Measurements from ENCODE around the gene MOB2. TPM values are rescaled to one million over a fixed set of nuclear protein-coding genes. Genes with fewer than 3 reads are reported as not detected.

MOB2 gene
- total RNA-seq, 4 donors from 2014 or later, result 59.6 to 103 (median 87.8) TPM

DNA sequence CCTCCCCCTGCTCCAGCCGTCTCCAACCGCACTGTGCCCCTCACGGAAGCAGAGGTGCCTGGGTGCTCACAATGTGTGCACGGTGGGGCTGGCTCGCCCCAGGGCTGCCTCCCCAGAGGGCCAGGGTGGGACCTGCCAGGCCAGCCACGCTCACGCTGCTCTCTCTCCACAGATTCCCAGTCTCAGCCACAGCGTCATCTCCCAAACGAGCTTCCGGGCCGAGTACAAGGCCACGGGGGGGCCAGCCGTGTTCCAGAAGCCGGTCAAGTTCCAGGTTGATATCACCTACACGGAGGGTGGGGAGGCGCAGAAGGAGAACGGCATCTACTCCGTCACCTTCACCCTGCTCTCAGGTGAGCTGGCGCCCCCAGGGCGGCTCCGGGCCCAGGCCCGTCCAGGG is 30.4 kb downstream of the MOB2 start:
- WGBS, 2 donors (ENCODE audit: low coverage in 1 of 2), result 87% methylated on average over 5 of the region's 22 CpGs; no CpG with 5 or more reads in 1 of the 2 donors
- Histone ChIP-seq H3K27ac (no peak overlapping the region), H3K9me3 (no peaks in the 10 kb centered on the region), H3K36me3 (no peaks in the 10 kb centered on the region), H3K4me3 (no peak overlapping the region), H3K27me3 (no peaks in the 10 kb centered on the region), H3K4me1 (peaks cover 0 to 59% (median 28%) of the 10 kb centered on the region in 3 donors)
- no peak for TF ChIP-seq POLR2A (IDR thresholded peaks at IDR 0.05)
- TF ChIP-seq POLR2AphosphoS5 (IDR thresholded peaks at IDR 0.05), result no peak
- no peak for TF ChIP-seq EP300 (IDR thresholded peaks at IDR 0.05)
- TF ChIP-seq, protein P1, sequence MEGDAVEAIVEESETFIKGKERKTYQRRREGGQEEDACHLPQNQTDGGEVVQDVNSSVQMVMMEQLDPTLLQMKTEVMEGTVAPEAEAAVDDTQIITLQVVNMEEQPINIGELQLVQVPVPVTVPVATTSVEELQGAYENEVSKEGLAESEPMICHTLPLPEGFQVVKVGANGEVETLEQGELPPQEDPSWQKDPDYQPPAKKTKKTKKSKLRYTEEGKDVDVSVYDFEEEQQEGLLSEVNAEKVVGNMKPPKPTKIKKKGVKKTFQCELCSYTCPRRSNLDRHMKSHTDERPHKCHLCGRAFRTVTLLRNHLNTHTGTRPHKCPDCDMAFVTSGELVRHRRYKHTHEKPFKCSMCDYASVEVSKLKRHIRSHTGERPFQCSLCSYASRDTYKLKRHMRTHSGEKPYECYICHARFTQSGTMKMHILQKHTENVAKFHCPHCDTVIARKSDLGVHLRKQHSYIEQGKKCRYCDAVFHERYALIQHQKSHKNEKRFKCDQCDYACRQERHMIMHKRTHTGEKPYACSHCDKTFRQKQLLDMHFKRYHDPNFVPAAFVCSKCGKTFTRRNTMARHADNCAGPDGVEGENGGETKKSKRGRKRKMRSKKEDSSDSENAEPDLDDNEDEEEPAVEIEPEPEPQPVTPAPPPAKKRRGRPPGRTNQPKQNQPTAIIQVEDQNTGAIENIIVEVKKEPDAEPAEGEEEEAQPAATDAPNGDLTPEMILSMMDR (IDR thresholded peaks at IDR 0.05), result no peak
- ATAC-seq, result no peak

DNA sequence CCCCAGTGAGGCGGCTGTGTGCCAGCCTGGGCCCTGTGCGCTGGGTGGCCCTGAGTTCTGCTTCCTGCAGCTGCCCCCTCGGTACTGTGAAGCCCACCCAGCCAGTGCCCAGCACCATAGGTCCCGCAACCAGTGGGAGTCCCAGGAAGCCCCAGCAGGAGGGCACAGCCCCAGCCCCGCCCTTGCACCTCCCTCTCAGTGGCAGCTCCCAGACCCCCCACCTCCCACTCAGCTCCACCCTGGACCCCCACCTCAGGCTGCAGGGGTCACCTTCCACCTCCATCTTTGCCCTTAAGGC is 30.9 kb downstream of the MOB2 start:
- TF ChIP-seq POLR2AphosphoS5 (IDR thresholded peaks at IDR 0.05) (no peak), POLR2A (IDR thresholded peaks at IDR 0.05) (no peak), EP300 (IDR thresholded peaks at IDR 0.05) (no peak)
- TF ChIP-seq, protein P1 (IDR thresholded peaks at IDR 0.05), result no peak
- peaks cover 0 to 54% (median 23%) of the 10 kb centered on the region in 3 donors for H3K4me1 ChIP-seq
- ATAC-seq, result no peak
- H3K4me3 ChIP-seq, result no peak overlapping the region
- WGBS, 2 donors (ENCODE audit: low coverage in 1 of 2), result 100% methylated on average over 1 of the region's 5 CpGs; no CpG with 5 or more reads in 1 of the 2 donors
- no peaks in the 10 kb centered on the region for H3K9me3 ChIP-seq
- H3K27me3 ChIP-seq, result no peaks in the 10 kb centered on the region
- no peaks in the 10 kb centered on the region for H3K36me3 ChIP-seq
- H3K27ac ChIP-seq, result no peak overlapping the region

DNA sequence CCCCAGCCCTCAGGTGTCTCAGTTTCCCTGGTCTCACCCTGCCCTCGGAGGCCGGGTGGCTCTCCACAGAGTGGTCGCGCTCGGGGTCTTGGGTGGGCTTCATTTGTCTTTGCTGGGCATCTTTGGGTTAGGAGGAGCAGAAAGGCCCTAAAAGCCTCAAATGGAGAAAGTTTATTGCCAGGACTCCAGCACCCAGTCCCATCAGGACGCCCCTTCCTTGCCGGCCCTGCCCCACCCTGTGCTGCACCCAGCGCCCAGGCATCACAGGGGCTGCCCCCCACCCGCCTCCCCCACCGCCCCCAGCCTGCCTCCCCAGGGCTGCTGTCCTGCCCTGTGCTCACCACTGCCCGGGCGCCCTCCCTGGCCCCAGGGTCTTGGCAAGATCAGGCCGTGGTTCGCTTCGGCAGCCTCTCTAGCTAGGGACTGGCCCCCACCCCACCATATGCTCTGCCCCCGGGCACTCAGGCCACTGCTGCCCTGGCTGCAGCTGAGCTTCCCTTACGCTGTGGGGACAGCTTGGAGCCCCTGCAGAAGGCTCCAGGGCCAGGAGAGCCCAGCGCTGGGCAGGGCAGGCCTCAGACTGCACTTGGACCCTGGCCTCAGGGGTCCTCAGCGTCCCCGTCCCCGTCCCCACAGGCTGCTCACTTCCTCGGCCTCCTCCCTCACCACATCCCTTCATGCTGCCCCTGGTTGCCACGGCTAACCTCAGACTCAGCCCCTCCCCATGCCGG is 31.4 kb downstream of the MOB2 start:
- WGBS, 2 donors (ENCODE audit: low coverage in 1 of 2), result 62% methylated on average over 6 of the region's 24 CpGs; no CpG with 5 or more reads in 1 of the 2 donors
- H3K27ac ChIP-seq, result no peak overlapping the region

DNA sequence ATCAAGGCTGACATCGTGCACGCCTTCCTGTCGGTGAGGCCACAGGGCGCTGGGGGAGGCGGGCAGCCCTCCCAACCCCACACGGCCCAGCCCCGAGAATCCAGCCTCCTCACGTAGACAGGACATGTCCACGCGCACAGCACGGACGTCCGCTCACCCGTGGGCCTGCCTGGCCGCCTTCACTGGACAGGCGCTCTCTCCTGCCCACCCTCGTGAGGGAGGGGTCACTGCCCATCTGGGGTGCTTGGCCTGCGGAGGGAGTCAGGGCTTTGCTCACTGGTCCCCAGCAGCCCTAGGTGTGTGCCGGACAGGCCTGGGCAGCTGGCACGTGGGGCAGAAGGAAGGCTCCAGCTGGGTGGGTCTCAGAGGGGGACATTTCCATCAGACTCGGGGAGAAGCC is 32.0 kb downstream of the MOB2 start:
- no peak for ATAC-seq
- H3K27me3 ChIP-seq, result peaks cover 7% of the 10 kb centered on the region
- H3K9me3 ChIP-seq, result no peaks in the 10 kb centered on the region
- H3K36me3 ChIP-seq, result no peaks in the 10 kb centered on the region
- no peak overlapping the region for H3K4me3 ChIP-seq
- H3K4me1 ChIP-seq, result peaks cover 0 to 43% (median 17%) of the 10 kb centered on the region in 3 donors
- TF ChIP-seq POLR2AphosphoS5 (IDR thresholded peaks at IDR 0.05) (no peak), EP300 (IDR thresholded peaks at IDR 0.05) (no peak), POLR2A (IDR thresholded peaks at IDR 0.05) (no peak)
- TF ChIP-seq, protein P1 (IDR thresholded peaks at IDR 0.05), result no peak
- WGBS, 2 donors (ENCODE audit: low coverage in 1 of 2), result 55% methylated on average over 4 of the region's 21 CpGs; no CpG with 5 or more reads in 1 of the 2 donors
- H3K27ac ChIP-seq, result no peak overlapping the region

More for the DNA sequence above, 31.4 kb downstream of the MOB2 start:
- no peaks in the 10 kb centered on the region for H3K9me3 ChIP-seq
- peaks cover under 1% of the 10 kb centered on the region for H3K27me3 ChIP-seq
- H3K4me3 ChIP-seq, result no peak overlapping the region
- no peaks in the 10 kb centered on the region for H3K36me3 ChIP-seq
- peaks cover 0 to 49% (median 22%) of the 10 kb centered on the region in 3 donors for H3K4me1 ChIP-seq
- ATAC-seq, result no peak
- TF ChIP-seq, protein P1 (IDR thresholded peaks at IDR 0.05), result no peak
- TF ChIP-seq POLR2A (IDR thresholded peaks at IDR 0.05), result no peak
- TF ChIP-seq POLR2AphosphoS5 (IDR thresholded peaks at IDR 0.05), result no peak
- TF ChIP-seq EP300 (IDR thresholded peaks at IDR 0.05), result no peak

DNA sequence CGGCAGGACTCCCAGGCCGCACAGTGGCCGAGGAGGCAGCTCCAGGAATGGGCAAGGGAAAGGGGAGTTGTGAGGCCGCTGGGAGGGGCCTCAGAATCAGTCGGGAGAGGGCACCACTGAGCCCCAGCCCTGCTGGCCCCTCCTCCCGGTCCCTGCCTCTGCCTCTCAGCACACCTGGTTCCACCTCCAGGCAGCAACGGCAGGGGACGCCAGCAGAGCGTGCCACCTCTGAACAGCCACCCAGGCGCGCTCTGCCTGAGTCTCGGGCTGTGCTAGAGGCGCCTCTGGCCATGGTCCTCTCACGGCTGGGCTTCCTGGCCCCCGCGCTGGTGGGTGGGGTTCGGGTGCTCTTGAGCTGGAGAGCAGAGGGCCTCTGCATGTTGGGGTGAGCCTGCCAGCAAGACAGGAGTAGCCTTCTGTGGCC is 33.0 kb downstream of the MOB2 start:
- 20% methylated on average over 1 of the region's 17 CpGs; no CpG with 5 or more reads in 1 of the 2 donors for WGBS, 2 donors (ENCODE audit: low coverage in 1 of 2)
- ATAC-seq, result peak; percentile 34
- TF ChIP-seq, protein P1 (IDR thresholded peaks at IDR 0.05), result peak in 3 of 4 experiments; percentile 52 to 74 (median 57)
- TF ChIP-seq POLR2AphosphoS5 (IDR thresholded peaks at IDR 0.05) (no peak), POLR2A (IDR thresholded peaks at IDR 0.05) (no peak)
- Histone ChIP-seq H3K27ac (no peak overlapping the region), H3K4me3 (no peak overlapping the region), H3K4me1 (peaks cover 0 to 33% (median 7%) of the 10 kb centered on the region in 3 donors), H3K27me3 (peaks cover 16% of the 10 kb centered on the region), H3K36me3 (no peaks in the 10 kb centered on the region), H3K9me3 (no peaks in the 10 kb centered on the region)

Data from gastroesophageal sphincter (tissue), 4 donors.